ENCODE measurements around the gene SPAAR.
"Not testable (repeated sequence)": the region's sequence is repeated elsewhere in the genome, so short reads cannot be mapped to it uniquely, and the experiment has no call there.

The SPAAR gene

DNA sequence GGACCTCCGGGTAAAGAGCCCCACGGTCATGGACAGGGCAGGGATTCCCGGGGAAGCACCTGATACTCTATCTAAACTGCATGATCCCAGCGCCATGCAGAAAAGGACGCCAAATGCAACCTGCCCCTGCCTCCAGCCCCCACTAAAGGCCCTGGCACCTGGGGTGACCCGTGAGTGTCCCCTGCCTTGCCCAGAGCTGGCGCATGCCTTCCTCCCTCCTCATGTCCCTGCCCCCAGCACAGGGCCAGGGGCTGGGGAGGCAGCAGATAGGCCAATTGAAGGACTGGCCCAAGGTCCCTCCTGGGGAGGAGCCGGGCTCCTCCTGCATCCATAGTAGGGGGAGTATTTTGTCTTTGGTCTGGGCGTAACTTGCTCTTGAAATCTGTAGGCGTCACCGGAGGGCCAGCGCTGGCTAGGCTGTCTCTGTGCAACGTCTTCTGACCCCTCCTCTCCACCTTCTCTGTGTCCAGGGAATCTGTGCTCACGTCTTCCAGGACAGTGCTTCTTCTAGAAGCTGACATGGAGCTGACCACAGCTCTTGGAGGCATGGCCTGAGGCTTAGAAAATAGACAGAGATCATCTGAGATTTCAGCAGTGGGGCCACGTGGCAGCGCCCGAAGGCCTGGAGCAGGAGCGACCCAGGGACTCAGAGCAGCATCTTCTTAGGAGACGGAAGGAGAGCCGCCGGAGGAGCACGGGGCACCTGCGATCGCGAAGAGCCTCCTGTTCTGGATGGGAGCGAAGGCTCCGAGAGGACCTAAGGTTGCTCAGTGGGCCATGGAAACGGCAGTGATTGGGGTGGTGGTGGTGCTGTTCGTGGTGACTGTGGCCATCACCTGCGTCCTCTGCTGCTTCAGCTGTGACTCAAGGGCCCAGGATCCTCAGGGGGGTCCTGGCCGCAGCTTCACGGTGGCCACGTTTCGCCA, 660 bp downstream of the SPAAR start:
- Histone ChIP-seq H3K27ac (peak overlapping the region; percentile 76), H3K9ac (no peak overlapping the region), H3K4me3 (ENCODE audit: low read depth, low read length) (no peak overlapping the region), H2AFZ (no peak overlapping the region), H3K36me3 (ENCODE audit: control insufficient read depth, insufficient read depth, low read length) (no peaks in the 10 kb centered on the region), H3K4me2 (ENCODE audit: low read length) (peak overlapping the region; percentile 14), H3K9me3 (ENCODE audit: control insufficient read depth, low read length) (no peaks in the 10 kb centered on the region), H3K4me1 (peaks cover 13% of the 10 kb centered on the region), H3K79me2 (no peaks in the 10 kb centered on the region), H3K27me3 (ENCODE audit: control insufficient read depth, insufficient read depth, low read length) (no peaks in the 10 kb centered on the region)
- TF ChIP-seq, protein P1, sequence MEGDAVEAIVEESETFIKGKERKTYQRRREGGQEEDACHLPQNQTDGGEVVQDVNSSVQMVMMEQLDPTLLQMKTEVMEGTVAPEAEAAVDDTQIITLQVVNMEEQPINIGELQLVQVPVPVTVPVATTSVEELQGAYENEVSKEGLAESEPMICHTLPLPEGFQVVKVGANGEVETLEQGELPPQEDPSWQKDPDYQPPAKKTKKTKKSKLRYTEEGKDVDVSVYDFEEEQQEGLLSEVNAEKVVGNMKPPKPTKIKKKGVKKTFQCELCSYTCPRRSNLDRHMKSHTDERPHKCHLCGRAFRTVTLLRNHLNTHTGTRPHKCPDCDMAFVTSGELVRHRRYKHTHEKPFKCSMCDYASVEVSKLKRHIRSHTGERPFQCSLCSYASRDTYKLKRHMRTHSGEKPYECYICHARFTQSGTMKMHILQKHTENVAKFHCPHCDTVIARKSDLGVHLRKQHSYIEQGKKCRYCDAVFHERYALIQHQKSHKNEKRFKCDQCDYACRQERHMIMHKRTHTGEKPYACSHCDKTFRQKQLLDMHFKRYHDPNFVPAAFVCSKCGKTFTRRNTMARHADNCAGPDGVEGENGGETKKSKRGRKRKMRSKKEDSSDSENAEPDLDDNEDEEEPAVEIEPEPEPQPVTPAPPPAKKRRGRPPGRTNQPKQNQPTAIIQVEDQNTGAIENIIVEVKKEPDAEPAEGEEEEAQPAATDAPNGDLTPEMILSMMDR (IDR thresholded peaks at IDR 0.05), result no peak

DNA sequence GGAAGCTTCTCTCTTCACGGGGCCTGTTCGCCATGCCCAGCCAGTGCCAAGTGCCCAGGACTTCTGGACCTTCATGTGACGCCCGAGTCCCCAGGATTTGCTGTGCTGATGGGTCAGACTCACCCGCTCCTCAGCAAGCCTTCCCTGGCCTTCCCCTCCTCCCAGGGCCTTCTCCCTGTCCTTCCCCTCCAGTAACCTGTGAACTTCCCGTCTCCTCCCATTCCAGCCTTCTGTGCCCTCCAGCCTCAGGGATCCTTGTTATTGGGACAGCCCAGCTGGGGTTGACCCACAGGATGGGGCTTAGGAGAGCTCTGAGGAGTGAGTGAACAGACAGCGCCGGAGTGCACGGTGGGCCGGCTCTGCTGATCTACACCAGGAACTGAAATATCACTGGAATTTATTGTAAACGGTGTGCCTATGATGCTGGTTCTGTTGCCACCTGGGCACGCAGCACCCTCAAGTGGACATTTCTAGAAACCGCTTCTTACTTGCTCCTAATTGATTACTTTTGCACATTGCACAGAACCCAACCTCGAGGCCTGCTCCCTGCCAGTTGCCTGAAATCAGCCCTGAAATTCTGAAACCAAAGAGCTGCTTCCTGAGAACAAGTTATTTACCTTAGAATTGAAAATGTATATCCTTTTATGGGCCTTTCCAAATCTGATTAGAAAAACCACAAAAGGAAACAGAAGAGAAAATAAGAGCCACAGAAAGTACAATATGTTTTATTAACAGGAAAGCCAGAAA, 1.5 kb downstream of the SPAAR start:
- peaks cover 13% of the 10 kb centered on the region for H3K4me1 ChIP-seq
- H3K9ac ChIP-seq, result no peak overlapping the region
- H3K4me3 ChIP-seq (ENCODE audit: low read depth, low read length), result no peak overlapping the region
- H3K27ac ChIP-seq, result peak overlapping the region; percentile 76
- H3K27me3 ChIP-seq (ENCODE audit: control insufficient read depth, insufficient read depth, low read length), result no peaks in the 10 kb centered on the region
- no peaks in the 10 kb centered on the region for H3K36me3 ChIP-seq (ENCODE audit: control insufficient read depth, insufficient read depth, low read length)
- TF ChIP-seq, protein P1 (IDR thresholded peaks at IDR 0.05), result peak; percentile 13
- no peaks in the 10 kb centered on the region for H3K79me2 ChIP-seq
- no peak overlapping the region for H3K4me2 ChIP-seq (ENCODE audit: low read length)
- H2AFZ ChIP-seq, result no peak overlapping the region
- H3K9me3 ChIP-seq (ENCODE audit: control insufficient read depth, low read length), result no peaks in the 10 kb centered on the region

DNA sequence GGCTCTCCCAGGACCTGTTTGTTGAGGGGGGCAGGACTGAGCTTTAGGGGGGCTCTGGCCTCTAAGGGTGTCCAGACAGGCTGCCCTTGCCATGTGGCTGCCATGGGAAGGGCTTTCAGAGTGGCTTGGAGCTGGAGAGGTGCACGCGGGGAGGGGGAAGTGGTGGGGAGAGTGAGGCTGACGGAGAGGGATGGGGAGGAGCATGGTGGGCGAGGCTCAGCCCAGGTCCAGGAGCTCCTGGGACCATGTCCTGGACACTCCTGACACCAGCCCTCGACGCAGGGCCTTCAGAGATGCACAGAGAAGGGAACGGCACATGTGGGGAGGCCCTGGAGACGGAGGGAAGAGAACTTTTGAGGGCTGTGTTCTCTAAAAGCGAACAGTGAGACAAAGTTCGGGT, 2.4 kb downstream of the SPAAR start:
- no peak overlapping the region for H3K4me3 ChIP-seq (ENCODE audit: low read depth, low read length)
- H3K27ac ChIP-seq, result peak overlapping the region; percentile 32
- peaks cover 13% of the 10 kb centered on the region for H3K4me1 ChIP-seq
- H2AFZ ChIP-seq, result no peak overlapping the region
- H3K36me3 ChIP-seq (ENCODE audit: control insufficient read depth, insufficient read depth, low read length), result no peaks in the 10 kb centered on the region
- no peaks in the 10 kb centered on the region for H3K9me3 ChIP-seq (ENCODE audit: control insufficient read depth, low read length)
- H3K79me2 ChIP-seq, result no peaks in the 10 kb centered on the region
- no peaks in the 10 kb centered on the region for H3K27me3 ChIP-seq (ENCODE audit: control insufficient read depth, insufficient read depth, low read length)
- H3K9ac ChIP-seq, result no peak overlapping the region
- peak overlapping the region; percentile 6 for H3K4me2 ChIP-seq (ENCODE audit: low read length)
- TF ChIP-seq, protein P1 (IDR thresholded peaks at IDR 0.05), result no peak

DNA sequence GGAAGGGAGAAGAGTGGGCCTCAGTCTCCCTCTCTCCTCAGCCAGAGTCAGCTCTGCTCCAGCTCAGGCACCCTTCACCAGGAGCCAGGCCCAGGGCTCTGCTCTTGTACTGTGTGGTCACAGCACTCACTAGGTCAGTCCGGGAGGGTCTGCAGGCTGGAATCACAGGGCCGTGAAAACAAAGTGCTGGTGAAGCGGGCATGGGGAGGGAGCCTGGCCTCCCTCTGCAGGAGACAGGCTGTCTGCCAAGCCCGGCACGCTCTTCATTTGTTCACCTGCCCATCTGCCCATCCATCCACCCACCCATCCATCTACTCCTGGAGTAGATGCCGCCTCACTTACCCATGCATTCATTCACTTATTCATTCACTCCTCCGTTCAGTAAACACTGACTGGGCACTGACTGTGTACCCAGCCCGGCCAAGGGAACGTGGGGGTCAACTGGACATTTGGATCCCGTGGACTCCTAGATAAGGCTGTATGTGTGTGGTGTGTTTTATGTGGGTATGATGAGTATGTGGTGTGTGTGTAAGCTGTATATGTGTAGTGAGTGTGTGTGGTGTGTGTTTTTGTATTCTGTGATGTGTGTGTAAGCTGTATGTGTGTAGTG, 3.6 kb downstream of the SPAAR start:
- no peak overlapping the region for H3K27ac ChIP-seq

DNA sequence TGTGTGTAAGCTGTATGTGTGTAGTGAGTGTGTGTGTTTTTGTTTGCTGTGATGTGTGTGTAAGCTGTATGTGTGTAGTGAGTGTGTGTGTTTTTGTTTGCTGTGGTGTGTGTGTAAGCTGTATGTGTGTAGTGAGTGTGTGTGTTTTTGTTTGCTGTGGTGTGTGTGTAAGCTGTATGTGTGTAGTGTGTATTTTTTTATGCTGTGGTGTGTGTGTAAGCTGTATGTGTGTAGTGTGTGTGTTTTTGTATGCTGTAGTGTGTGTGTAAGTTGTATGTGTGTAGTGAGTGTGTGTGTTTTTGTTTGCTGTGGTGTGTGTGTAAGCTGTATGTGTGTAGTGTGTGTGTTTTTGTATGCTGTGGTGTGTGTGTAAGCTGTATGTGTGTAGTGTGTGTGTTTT, 4.1 kb downstream of the SPAAR start:
- not testable (repeated sequence) for H3K9ac ChIP-seq; H2AFZ ChIP-seq; H3K27me3 ChIP-seq (ENCODE audit: control insufficient read depth, insufficient read depth, low read length); H3K27ac ChIP-seq; H3K79me2 ChIP-seq; H3K4me3 ChIP-seq (ENCODE audit: low read depth, low read length); H3K36me3 ChIP-seq (ENCODE audit: control insufficient read depth, insufficient read depth, low read length); H3K4me2 ChIP-seq (ENCODE audit: low read length); H3K9me3 ChIP-seq (ENCODE audit: control insufficient read depth, low read length)
- peaks cover 13% of the 10 kb centered on the region for H3K4me1 ChIP-seq

More for the DNA sequence above, 3.6 kb downstream of the SPAAR start:
- H2AFZ ChIP-seq, result no peak overlapping the region
- H3K9me3 ChIP-seq (ENCODE audit: control insufficient read depth, low read length), result no peaks in the 10 kb centered on the region
- H3K9ac ChIP-seq, result no peak overlapping the region
- peaks cover 13% of the 10 kb centered on the region for H3K4me1 ChIP-seq
- H3K27me3 ChIP-seq (ENCODE audit: control insufficient read depth, insufficient read depth, low read length), result no peaks in the 10 kb centered on the region
- TF ChIP-seq, protein P1 (IDR thresholded peaks at IDR 0.05), result no peak
- H3K79me2 ChIP-seq, result no peaks in the 10 kb centered on the region
- H3K36me3 ChIP-seq (ENCODE audit: control insufficient read depth, insufficient read depth, low read length), result no peaks in the 10 kb centered on the region
- H3K4me3 ChIP-seq (ENCODE audit: low read depth, low read length), result no peak overlapping the region
- no peak overlapping the region for H3K4me2 ChIP-seq (ENCODE audit: low read length)
